NCI-H2029 (cell line): ENCODE measurements around the gene GAS6.

Source experiments
- DNase-seq: peaks from one replicate; lab custom pipeline; 2025; lab: John Stamatoyannopoulos, UW

The GAS6 gene

DNA sequence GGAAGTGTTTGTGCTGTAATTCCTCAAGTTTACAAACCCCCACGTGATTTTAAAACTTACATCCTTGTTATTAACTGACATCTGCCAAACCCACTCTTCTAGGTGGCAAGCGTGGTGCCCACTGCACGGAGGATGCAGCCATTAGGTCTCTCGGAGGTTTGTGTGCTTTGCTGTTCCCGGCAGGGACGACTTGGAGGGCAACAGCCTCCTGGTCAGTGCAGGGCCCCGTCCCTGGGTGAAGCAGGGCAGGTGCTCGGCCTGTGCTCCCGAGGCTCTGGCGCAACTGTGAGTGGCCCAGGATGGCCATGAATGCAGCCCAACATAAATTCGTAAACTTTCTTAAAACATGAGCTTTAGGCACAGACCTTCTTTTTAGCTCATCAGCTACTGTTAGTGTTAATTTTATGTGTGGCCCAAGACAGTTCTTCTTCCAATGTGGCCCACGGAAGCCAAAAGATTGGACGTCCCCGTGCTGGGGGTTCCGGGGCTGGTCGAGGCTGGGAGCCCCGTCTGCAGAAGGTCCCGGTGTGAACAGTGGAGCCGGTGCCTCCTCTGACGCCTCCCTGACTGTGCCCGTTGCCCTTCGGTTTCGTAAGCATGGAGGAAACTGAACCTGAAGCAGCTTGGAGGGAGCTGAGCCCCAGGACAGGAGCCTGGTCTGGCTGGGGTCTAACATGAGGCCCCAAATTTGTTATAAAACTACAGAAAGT, 11.9 kb downstream of the GAS6 start:
- DNase-seq: no peak

DNA sequence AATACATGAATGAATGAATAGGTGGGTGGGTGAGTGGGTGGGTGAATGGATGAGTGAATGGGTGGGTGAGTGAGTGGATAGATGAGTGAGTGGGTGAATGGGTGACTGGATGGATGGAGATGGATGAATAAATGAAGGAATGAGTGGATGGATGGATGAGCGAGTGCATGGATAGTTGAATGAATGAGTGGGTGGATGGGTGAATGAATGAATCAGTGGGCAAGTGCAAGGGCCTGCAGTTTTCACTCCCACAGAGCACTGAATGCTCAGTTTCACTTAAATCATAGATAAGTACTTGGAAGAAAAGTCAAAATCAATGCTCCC, 12.4 kb downstream of the GAS6 start:
- no peak for DNase-seq

DNA sequence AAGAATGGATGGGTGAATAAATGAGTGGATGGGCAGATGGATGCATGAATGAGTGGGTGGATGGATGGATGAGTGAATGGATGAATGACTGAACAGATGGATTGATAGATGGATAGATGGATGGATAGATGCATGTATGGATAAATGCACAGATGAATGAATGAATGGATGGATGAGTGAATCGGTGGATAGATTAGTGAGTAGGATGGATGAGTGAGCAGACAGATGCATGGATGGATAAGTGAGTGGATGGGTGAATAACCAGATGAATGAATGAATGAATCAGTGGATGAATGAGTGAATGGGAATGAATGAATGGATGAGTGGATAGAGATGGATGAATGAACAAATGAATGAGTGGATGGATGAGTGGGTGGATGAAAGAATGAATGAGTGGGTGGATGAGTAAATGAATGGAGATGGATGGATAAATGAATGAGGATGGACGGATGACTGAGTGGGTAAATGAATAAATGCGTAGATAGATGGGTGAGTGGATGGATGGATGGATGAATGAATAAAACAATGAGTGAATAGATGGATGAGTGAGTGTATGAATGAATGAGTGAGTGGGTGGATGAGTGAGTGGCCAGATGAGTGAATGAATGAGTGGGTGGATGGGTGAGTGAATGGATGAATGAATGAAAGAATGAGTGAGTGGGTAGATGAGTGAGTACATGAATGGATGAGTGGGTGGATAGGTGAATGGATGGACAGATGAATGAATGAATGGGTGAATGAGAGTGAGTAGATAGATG, 13.0 kb downstream of the GAS6 start:
- DNase-seq: no peak

DNA sequence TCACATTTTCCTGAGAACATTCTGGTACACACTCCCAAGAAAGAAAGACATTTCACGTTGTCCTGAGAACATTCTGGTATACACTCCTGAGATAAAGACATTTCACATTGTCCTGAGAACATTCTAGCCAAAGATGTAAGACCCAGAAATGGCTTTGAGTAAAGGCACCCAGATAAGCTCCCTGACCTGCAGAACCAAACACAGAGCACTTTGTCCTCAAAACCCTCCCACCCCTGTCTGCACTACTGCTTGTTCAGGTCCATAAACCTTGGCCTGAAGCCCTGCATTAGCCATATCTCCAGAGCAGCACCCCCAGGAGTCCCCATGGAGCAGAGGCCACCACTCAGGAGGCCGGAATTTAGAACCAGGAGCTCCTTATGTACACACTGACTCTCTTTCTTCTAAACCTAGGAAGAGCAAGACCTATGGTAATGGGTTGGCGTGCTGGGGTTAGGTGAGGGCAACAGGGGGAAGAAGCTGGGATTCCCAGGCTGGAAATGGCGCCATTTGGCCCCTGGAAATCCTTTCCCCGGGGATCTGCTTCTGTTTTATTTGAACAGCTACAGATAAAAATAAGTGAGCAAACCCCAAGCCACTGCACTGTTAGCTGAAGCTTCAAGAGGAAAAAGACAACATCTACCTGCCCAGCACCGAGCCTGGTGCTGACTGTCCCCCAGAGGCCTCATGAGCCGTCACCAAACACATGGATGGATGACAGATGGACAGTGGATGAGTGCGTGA, 13.7 kb downstream of the GAS6 start:
- DNase-seq: no peak

DNA sequence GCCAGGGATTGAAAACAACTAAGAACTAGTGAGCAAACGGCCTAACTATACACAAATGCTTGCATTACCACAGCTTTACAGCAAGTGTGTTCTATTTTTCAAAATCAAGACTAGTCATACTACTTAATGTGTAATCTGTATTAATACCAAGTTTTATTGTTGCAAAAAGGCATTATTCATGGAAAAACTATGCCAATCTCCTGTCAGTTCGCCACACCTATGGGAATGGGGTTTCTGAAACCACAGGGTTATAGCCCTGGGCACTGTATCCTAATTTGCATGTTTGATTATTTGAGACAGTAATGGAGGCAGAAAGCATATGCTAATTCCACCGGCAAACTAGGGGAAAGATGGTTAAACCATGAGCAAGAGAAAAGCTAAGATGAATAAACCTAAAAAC, 14.3 kb downstream of the GAS6 start:
- DNase-seq: no peak

DNA sequence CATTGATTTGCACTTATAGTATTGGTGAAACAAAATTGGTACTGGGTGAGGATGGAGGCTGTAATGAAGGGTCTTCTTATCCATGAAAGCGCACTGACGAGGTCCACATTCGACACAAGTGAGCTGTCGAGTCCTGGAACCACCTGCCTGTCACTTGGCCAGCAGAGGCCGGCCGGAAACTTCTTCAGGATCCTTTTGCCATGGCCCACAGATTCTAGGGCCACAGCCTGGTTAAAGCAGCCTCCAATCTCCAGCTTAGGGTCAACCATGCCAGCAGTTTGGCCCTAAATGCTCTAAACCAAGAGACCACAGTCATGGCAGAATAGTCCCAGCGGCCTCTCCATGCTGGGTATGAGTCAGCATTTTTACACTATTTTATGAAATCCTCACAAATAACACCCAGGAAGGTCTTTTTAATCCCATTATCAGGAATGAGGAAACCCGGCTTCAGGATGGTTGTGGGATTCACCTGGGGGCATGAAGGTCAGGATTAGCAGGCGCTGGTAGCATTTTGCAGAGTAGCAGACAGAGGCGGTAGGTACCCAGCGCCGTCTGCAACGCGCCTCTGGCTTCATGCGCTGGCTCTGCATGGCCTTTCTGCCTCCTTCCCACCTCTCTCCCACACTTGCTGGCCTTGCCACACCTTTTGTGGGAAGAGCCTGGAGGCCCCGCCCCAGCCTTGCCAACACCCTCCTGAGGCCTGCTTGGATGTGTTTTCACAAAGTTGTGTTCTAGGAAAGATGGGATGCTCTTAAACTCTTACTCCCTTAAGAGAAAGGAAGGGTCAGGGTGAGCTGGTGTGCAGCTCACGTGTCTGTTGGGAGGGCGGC, 15.2 kb downstream of the GAS6 start:
- no peak for DNase-seq

DNA sequence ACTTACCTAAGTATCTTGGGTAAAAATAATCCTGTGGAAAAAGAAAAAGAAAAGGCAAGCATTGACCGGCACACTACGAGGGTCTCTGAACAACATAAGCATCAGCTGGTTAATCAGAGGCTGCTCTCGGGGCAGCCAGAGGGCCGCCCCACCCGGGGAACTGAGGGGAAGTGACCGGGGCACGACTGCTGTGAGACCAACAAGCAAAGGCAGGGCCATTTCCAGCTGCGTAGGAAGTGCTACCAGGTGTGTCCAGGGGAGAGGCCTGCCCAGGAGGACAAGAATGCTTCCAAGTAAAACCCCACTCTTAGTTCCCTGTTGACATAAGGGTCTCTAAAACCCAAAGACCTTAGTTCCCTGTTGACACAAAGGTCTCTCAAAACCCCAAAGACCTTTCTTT, 15.9 kb downstream of the GAS6 start:
- no peak for DNase-seq

DNA sequence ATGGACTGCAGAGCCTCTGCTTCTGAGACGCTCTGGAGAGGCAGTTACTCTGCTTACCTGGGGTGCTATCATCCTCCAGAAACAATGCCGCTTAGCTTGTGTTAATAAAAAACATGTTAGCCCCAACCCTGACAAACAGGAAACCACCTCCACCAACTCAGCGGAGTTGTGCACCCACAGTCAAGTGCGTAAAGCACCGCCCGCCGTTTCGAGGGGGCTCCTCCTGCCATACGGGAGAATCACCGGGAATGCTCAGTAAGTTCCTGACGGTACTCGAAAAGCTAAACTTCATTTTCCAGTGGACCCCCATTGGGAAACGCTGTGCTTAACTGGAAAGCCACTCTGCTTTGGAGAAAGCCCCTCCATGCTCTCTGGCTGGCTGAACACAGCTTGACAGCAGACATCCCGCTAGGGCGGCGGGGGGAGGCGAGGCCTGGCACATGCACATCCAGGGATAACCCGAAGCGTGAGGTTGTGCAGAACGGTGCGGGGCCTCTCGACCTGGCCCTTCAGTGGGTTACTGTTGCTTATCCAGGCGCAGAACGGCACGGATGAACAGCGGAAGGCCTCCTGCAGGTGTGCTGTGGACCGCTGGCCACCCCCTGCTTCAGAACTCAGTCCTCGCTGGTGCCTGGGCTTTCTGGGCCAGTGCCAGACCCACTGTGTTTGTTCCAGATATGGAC, 17.1 kb downstream of the GAS6 start:
- DNase-seq: no peak

DNA sequence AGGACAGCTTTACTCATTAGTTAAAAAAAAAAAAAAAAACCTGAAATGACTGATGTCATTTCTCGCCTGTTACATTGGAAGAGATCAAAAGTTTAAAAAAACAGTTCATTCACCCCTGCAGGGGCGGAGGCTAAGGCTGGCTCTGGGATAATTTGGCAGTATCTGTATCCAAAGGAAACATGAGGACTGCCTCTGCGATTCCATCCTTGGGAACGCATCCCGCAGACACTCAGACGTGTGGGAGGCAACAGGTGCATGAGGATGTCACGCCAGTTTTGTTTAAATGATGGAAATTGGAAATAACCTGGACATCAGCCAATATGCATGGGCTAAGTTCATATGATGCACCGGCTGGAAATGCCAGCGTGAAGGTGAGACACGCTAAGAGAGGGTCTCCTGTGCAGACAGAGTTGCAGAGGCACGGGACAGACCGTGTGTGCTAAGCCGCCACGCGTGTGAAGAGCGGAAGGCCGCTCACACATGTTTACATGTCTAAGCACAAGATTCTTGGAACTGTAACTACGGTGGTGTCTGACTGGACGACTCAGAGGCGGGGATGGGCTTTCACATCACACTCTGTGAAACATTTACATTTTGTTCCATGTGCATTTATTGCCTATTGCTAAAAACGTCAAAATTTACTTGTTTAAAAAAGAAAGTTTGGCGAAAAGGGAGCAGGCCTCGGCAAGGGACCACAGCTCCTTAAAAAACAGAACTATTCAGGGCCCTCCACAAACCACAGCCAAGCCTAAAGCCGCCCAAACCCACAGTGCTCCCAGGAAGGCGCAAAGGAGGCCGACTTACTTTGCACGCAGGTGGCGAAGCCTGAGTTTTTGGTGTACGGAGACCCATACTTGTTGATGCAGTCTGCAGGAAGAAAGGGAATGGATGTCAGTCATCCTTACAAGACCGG, 17.9 kb downstream of the GAS6 start:
- DNase-seq: no peak

DNA sequence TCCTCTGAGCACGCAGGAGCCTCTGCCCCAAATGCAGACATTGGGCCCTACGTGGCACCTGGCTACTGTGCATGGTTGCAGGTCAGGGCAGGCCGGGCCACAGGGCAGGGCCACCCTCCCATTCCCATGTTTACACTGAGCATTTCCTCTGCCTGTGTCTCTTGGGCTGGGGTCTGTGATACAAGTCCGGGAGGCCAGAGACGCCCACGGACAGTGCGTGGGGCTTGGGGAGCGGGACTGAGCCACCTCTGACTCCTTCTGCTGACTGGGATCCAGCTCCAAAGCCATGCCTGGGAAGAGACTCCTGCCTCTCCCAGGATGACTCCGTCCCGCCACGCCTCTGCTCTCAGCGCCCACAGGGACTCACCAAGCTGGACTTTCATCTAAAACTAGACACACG, 18.8 kb downstream of the GAS6 start:
- no peak for DNase-seq

DNA sequence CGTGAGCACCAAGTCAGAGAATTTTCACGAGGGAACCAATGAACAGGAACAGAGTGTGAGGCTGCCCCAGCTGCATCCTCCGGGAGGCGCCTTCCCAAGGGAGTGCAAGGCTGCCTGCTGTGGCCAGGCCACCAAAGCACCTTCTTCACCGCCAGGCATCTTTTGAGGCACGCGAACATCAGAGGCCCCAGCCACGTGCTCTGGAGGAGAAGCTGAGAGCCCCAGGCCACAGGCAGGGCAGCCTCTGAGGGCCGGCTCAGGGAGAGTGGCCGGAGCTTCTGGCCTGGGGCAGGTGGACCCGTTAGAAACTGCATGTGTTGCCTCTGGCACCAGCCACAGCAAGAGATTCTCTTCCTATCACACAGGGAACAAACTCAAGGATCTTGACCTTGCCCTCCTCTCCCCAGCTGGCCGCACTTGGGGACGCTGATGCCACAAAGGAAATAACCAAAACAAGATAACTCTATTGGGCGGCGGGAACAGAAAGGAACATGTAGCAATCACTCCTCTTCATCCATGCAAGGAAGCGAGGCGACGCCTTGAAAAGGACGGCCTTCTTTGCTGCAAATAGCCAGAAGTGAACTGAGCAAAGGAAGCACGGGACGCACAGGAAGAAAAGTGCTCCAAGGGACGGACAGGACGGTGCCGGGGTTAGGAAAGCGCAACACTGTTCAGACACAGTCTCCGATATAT, 19.9 kb downstream of the GAS6 start:
- DNase-seq: no peak

DNA sequence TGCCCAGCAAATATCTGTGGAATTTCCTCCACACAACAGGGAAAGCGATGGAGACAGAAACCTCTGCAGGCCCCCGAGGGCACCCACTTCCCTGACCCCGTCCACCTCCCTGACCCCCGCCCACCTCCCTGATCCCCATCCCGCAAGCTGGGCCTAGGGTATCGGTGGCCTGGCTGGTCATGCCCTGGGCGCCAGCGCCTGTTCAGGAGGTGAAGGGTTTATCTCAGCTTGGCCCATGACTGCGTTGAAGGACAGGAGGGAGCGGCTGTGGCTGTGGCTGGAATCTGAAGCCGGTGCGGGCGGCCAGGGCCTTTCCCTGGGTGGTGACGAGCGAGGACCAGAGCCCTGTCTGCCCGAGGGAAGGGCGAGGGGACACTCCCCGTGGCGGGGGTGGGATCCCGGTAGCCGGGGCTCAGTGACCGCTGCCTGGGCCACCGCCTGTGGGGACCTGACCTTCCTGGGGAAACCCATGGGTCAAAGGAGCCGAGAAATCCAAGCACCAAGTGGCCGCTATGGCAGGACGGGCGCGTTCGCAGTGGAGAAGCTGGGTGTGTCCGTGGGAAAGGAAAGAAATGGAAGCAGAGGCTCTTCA, 20.7 kb downstream of the GAS6 start:
- no peak for DNase-seq

DNA sequence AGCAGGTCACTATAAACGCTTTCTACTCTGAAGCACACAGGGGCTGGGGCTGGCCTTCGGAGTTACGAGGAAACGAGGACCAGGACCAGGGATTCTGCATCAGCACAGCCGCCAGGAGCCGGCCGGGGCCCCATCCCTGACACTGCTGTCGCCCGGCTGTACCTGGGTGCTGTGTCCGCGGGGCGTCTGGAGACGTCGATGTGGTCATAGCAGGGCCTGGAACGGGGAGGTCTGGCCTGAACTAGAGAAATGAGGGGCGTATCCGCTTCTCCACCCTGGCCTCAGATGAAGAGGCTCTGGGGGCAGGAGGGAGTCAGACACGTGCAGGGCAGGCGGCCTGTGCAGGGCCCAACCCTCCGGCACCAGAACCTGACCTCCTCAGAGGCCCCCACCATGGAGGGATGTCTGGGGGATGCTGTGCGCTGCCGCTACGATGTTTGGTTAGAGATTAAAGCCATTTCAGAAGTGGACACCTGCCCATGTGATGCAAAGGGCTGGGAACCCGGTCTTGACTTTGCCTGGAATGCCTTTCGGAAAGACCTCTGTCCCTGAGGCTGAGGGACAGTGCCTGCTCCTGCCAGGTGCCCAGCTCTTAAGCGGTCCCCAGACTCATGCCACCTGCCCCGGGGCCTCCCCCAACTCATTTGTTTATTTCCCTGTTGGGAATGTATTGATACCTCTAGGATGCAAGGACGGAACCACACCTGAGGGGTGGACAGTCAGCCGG, 21.4 kb downstream of the GAS6 start:
- no peak for DNase-seq

DNA sequence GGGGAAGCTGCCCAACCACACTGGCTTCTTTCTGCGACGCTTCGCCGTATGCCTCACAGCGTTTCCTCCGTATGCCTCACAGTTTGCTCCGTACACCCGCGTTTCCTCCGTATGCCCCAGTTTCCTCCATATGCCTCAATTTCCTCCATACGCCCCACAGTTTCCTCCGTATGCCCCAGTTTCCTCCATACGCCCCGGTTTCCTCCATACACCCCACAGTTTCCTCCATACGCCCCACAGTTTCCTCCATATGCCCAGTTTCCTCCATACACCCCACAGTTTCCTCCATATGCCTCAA, 22.6 kb downstream of the GAS6 start:
- DNase-seq: no peak

DNA sequence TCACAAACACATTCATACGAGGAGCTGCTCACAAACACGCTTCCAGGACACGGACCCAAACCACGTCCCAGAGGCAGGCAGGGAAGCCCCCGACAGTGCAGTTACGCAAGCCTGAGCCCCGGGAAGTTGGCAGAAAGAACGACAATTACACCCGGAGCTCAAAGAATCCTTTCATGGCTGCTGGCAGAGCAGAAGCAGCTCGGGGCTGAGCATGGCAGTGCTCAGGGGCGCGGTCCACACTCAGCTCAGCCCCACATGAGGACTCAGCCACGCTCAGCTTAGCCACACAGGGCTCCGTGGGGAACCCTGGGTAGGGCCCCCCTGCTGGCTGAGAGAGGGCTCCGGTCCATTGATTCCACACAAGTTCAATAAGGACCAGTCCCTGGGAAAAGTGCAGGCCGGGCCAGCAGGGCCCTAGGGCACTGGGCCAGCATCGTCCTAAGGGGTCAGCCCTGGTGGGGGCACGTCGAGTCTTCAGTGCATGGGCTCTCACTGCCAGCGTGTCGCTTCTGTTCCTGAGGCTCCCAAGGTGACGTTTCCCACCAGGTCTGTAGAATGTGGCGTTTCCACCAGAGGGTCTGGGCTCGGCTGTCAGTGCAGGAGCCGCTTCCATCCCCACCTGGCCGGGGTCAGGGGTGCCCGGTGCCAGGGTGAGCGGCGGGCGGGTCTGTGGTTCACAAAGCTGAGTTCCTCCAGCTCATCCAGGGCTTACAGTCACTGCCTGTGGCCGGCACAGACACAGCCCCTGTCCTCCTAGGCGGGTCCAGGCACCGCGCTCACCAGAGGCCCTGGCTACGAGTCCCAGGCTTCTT, 23.1 kb downstream of the GAS6 start:
- DNase-seq: no peak

DNA sequence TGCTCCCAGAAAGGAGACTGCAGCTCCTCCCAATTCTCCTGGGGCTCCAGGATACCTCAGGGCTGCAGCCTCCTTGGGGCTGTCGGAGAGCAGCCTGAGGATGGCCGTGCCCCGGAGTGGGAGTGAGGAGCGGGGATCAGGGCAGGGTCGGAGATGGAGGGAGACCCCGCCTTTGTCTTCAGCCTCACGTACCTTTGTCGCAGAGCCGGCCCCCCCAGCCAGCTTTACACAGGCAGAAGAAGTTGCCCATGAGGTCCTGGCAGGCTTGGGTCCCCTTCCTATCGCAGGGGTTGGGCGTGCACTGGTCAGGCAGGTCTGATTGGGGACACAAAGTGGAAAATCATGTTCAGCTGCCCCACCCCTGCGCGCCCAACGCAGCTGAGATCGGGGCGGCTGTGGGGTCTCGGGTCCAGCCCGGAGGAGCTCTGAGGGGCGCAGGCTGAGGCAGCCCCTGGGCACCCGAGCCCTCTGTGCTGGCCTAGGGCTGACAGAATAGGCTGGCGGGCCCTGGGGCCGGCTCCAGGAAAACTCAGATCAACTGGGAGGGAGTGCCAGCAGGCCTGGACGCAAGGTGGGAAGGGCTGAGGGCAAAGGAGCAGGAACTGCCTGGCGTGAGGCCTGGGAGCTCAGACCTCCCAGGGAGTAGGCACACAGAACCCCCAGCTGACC, 24.2 kb downstream of the GAS6 start:
- DNase-seq: no peak

DNA sequence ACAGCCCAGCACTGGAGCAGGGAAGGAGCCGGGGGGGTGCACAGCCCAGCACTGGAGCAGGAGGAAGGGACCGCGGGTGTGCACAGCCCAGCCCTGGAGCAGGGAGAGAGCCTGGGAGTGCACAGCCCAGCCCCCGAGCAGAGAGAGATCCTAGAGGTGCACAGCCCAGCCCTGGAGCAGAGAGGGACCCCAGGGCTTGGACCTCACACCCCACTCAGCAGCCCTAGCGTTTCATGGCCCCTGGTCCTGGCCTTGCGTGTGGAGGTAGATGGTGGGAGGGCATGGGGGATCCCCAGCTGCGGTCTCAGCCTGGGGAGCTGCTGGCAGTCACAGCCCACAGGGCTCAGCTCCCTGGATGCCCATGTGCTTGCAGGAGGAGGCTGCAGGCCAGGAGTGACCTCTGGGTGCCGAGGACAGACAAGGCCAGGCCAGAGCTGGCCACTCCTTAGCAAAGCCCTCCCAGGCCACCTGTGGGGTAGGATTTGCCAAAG, 25.1 kb downstream of the GAS6 start:
- DNase-seq: no peak
